Kidney capillary endothelial cell (primary cell): Measurements from ENCODE around the gene SS18L1.

Experiments used
- DNase-seq: peaks from one replicate; pipeline ENCODE4 v3.0.0-alpha.2; 2018; ENCODE audit warnings: low spot score

The SS18L1 gene

GRCh38 chr20:62212299-62212698, 68.7 kb downstream of the SS18L1 start:
- DNase-seq = no peak

DNA sequence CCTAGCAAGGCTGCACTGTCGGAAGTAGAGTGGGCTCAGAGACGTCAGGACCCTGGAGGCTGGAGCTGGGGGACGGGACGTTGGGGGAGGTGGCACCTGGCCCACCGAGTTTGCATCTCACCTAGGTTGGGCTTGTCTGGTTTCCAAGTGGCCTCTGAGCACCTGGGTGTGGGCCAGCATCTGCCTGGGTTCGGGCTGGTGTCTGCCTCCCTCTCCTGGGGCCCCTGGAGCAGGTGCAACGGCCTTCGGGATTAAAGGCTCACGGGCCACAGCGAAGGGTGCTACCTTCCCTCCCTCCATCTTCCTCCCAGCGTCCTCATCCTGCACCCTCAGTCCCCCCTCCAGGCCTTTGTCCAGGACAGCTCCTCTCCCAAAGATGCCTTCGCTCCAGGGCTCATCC, 70.5 kb downstream of the SS18L1 start:
- no peak for DNase-seq

DNA sequence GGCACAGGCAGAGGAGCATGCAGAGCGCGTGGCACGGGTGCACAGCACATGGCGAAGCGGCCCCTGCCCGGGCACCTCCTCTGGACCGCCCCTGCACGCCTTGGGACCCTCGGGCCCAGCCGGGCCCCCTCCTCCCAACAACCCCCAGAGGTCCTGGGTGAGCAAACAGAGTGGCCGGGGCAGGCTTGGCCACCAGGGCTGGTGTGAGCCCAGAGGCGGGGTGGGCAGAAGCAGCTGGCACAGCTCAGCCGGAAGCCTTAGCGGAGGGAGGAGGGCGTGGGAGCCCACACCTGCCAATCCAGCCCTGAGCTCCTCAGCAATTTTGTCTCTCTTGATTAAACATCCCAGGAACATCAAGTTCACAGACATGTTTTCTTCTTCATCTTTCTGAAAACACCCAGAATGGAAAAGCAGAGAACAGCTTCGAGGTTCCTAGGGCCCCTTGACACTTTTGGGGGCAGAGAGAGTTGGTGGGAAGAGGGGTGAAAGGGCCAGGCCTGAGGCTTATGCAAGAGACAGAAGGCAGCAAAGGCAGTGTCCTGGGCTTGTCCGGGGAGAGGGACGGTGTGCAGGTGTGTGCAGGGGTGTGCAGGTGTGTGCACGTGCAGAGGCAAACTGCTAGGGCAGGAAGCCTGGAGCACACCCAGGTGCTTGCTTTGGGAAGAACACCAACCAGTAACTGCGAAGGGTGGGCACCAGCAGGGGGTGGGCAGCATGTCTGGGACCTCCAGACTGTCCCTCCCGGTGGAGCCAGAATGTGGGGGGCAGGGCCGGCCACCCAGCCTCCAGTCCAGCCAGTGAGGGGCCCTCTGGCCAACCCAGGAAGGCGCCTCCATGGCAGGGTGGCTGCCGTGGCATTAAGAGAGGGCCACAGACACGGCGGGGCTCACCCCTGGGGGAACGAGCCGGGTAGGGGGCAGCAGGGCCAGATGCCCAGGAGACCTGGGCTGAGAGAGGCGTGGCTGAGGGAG, 71.7 kb downstream of the SS18L1 start:
- DNase-seq = no peak

DNA sequence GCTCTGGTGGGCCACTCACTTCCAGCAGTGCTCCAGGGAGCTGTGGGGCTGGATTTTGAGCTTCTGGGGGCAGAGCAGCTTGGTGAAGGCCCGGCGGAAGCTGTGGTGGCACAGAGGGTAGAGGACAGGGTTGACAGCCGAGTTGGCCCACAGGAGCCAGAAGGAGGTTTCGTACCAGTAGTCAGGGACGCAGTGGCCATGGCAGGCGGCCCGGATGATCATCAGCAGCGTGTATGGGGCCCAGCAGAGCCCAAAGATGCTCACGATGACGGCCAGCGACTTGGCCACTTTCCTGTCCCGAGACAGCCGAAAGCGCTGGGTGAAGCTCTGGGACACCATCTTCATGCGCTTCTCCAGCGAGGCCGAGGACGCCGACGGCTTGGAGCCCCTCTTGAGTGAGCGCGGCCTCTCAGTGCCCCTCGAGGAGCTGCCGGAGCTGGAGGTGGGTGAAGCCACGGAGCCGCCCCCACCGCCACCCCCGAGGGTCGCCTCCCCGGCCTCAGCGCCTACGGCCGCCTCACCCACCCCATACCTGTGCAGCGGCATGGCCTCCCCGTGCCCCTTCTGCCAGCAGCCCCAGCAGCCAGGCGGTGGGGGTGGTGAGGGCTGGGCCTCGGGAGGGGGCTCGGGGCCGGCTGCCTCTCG, 72.5 kb downstream of the SS18L1 start:
- no peak for DNase-seq

GRCh38 chr20:62216636-62217566, 73.3 kb downstream of the SS18L1 start:
- no peak for DNase-seq

GRCh38 chr20:62217913-62218773, 74.6 kb downstream of the SS18L1 start:
- DNase-seq = no peak

- DNase-seq = no peak
These were observed 75.8 kb downstream of the SS18L1 start for GRCh38 chr20:62219101-62219991.

DNA sequence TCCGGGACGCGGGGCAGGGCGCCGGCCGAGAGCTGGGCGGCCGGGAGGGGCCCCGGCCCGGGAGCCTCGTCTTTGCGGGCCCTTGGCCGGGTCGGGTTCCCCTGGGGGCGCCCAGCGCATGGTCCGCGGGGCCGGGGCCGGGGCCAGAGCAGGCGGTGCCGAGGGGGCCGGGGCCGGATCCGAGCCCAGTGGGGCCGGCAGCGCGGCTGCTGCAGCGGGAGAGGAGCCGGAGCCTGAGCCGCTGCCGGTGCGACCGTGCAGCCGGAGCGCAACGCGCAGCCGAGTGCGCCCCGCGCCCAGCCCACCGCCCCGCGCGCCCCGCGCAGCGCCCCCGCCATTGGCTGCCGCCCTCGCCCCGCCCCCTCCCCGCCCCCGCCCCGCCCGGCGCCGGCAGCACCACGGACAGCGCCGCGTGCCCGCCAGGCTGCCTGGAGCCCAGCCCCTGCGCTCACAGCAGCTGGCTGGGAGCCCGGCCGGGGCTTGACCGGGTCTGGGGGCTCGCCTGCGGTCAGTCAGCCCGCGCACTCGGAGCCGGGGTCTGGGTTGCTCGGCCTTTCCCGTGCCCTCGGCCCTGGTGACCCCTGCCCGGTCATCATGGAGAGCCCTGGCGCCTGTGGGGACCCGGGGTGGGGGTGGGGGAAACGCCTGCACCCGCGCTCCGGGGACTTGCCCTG, 76.6 kb downstream of the SS18L1 start, which contains the start of gene HRH3:
TSS of gene HRH3 (minus strand) at position 287 of the 674 bp plus-strand sequence. CDS start 308 bp downstream, outside the sequence.
- no peak for DNase-seq

GRCh38 chr20:62220666-62221568, 77.3 kb downstream of the SS18L1 start:
- DNase-seq = no peak

DNA sequence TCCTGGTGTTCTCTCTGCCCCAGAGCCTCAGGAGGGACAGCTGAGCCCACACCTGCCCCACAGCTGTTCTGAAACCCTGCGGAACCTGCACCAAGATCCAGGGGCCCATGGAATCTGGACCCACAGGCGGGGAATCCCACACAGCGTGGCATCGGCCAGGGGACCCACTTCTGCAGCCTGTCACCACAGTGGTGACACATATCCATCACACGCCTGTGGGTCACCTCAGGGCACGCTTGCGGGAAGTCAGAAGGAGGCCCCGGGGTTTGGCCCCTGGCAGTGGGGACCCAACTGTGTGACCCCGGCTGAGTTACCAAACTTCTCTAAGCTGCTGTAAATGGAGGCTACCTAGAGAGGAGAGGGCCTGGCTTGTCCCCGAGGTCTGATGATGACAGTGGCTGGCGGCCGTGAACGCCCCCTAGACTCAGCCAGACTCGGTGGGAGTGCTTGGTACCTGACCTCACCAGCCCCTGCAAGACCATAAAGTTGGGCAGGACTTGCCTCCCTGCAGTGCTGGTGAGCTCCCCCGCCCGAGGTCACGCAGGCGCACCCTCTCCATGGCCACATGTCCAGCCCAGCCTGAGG, 78.8 kb downstream of the SS18L1 start:
- no peak for DNase-seq

GRCh38 chr20:62222972-62223371, 79.4 kb downstream of the SS18L1 start:
- DNase-seq = no peak

- no peak for DNase-seq
These were observed 80.0 kb downstream of the SS18L1 start for GRCh38 chr20:62223571-62223970.

DNA sequence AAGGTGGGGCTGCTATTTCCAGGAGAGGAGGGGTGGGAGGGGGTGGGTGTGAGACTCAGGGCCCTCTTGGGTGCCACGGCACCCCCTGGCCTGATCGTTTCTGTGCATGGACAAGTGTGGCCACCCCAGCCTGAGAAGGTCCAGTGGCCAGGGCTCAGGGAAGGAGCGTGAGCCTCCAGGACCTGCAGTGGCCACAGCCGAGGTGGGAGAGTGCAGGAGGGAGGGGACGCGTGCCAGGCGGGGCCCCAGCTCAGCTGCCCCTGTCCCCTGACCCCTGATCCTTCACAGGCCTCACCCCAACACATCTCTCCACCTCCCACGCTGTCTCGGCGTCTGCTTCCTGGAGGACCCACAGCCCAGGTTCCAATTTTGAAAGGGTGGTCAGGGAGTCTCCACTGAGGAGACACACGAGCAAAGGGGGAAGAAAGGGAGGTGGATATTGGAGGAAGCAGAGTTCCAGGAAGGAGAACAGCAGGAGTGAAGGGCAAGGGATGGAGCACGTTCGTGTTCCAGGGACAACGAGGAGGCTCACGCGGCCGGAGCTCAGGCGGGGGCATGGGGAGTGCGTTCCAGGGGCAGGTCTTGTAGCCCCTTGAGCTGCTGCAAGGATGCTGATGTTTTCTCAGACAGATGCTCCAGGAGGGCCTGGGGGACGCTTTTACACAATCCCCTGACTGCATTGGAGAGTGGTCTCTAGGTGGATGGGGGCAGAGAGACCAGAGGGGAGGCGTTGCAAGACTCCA, 80.7 kb downstream of the SS18L1 start:
- DNase-seq = no peak

- no peak for DNase-seq
These were observed 81.5 kb downstream of the SS18L1 start for GRCh38 chr20:62225026-62225425.

GRCh38 chr20:62225820-62226635, 82.5 kb downstream of the SS18L1 start:
- no peak for DNase-seq
